ENCODE data around the gene ANKRD34A. TPM values are rescaled to one million over a fixed set of nuclear protein-coding genes. Genes with fewer than 3 reads are reported as not detected.
A peak's percentile ranks its signal among the peaks of the same experiment; 100 is the strongest.

ANKRD34A gene
- total RNA-seq, 2 experiments from 2014 or later: 0.42 to 0.47 TPM

- H3K27ac ChIP-seq (ENCODE audit: low read depth in 1 of 2, low read length in 2 of 2): peak overlapping the region; percentile 42 to 91
- no peaks in the 10 kb centered on the region for H3K27me3 ChIP-seq (ENCODE audit: control insufficient read depth in 1 of 2, insufficient read depth in 2 of 2, low read length in 2 of 2)
- peak overlapping the region; percentile 61 for H3K4me3 ChIP-seq (ENCODE audit: low read length)
- peaks cover 68% of the 10 kb centered on the region for H3K36me3 Mint-ChIP-seq (ENCODE audit: low read depth)
- H3K9me3 Mint-ChIP-seq: no peaks in the 10 kb centered on the region
- intact Hi-C loops (cut with DNase I, micrococcal nuclease): loop anchor here in 1 of 2 experiments (2.0 kb wide), 1 partner anchor 13 kb away; no protein-coding TSS in a partner anchor
- H3K4me1 ChIP-seq (ENCODE audit: insufficient read depth, low read length): peaks cover 41% of the 10 kb centered on the region
- no peaks in the 10 kb centered on the region for H3K9me3 ChIP-seq (ENCODE audit: control insufficient read depth in 1 of 2, insufficient read depth in 1 of 2, low read length in 2 of 2)
- ChIA-PET POLR2A (interaction anchor here (0.9 to 11.8 kb wide), 12 partner anchors 9 to 135 kb away, joined by 3 to 625 read pairs (median 10); partner anchors contain the start of genes ANKRD34A, LIX1L, PEX11B and PIAS3), CTCF (interaction anchor here (0.6 to 6.3 kb wide), 5 partner anchors 13 to 66 kb away, joined by 3 to 61 read pairs (median 4); partner anchors contain the start of gene RBM8A)
- peak overlapping the region; percentile 95 for H3K27ac Mint-ChIP-seq
- H3K4me1 Mint-ChIP-seq (ENCODE audit: low read depth): peaks cover 72% of the 10 kb centered on the region
- no peaks in the 10 kb centered on the region for H3K27me3 Mint-ChIP-seq
- DNase-seq (peak in 1 of 14 experiments; percentile 37), ATAC-seq (ENCODE audit: poor library complexity) (no peak)
- peaks cover 41% of the 10 kb centered on the region for H3K36me3 ChIP-seq (ENCODE audit: insufficient read depth, low read length)
- H3K4me3 Mint-ChIP-seq: peak overlapping the region; percentile 95
- no peak for TF ChIP-seq CTCF (IDR thresholded peaks at IDR 0.05)
These were observed 29.4 kb upstream of the ANKRD34A start for GRCh38 chr1:145993618-145994390.

- ChIA-PET CTCF (interaction anchor here (0.6 to 6.3 kb wide), 3 partner anchors 14 to 16 kb away, joined by 4 to 61 read pairs (median 7); no protein-coding TSS in a partner anchor), POLR2A (interaction anchor here (0.9 to 11.8 kb wide), 11 partner anchors 8 to 134 kb away, joined by 3 to 625 read pairs (median 8); partner anchors contain the start of genes ANKRD34A, LIX1L, PEX11B and PIAS3)
- peaks cover 70% of the 10 kb centered on the region for H3K4me1 Mint-ChIP-seq (ENCODE audit: low read depth)
- Histone ChIP-seq H3K9me3 (ENCODE audit: control insufficient read depth in 1 of 2, insufficient read depth in 1 of 2, low read length in 2 of 2) (no peaks in the 10 kb centered on the region), H3K27me3 (ENCODE audit: control insufficient read depth in 1 of 2, insufficient read depth in 2 of 2, low read length in 2 of 2) (no peaks in the 10 kb centered on the region), H3K36me3 (ENCODE audit: insufficient read depth, low read length) (peaks cover 41% of the 10 kb centered on the region), H3K4me1 (ENCODE audit: insufficient read depth, low read length) (peaks cover 40% of the 10 kb centered on the region), H3K27ac (ENCODE audit: low read depth in 1 of 2, low read length in 2 of 2) (peak overlapping the region; percentile 42 to 43), H3K4me3 (ENCODE audit: low read length) (peak overlapping the region; percentile 61)
- peaks cover 67% of the 10 kb centered on the region for H3K36me3 Mint-ChIP-seq (ENCODE audit: low read depth)
- peak overlapping the region; percentile 95 for H3K4me3 Mint-ChIP-seq
- ATAC-seq (ENCODE audit: poor library complexity): no peak
- no peak for DNase-seq
- TF ChIP-seq CTCF (IDR thresholded peaks at IDR 0.05): no peak
- H3K27ac Mint-ChIP-seq: peak overlapping the region; percentile 95
- intact Hi-C loops (cut with DNase I, micrococcal nuclease): no loop called here
- no peaks in the 10 kb centered on the region for H3K9me3 Mint-ChIP-seq
- H3K27me3 Mint-ChIP-seq: no peaks in the 10 kb centered on the region
These were observed 28.7 kb upstream of the ANKRD34A start for GRCh38 chr1:145992958-145993617.

GRCh38 chr1:145992502-145992936 is 28.1 kb upstream of the ANKRD34A start:
- peak overlapping the region in 1 of 2 donors; percentile 42 for H3K27ac ChIP-seq (ENCODE audit: low read depth in 1 of 2, low read length in 2 of 2)
- ATAC-seq (ENCODE audit: poor library complexity): no peak
- Mint-ChIP-seq H3K36me3 (ENCODE audit: low read depth) (peaks cover 61% of the 10 kb centered on the region), H3K27ac (peak overlapping the region; percentile 95), H3K27me3 (no peaks in the 10 kb centered on the region), H3K4me3 (peak overlapping the region; percentile 95), H3K9me3 (no peaks in the 10 kb centered on the region), H3K4me1 (ENCODE audit: low read depth) (peaks cover 70% of the 10 kb centered on the region)
- intact Hi-C loops (cut with DNase I, micrococcal nuclease): no loop called here
- peak in 3 of 14 experiments; percentile 24 to 48 (median 29) for DNase-seq
- peaks cover 43% of the 10 kb centered on the region for H3K4me1 ChIP-seq (ENCODE audit: insufficient read depth, low read length)
- no peaks in the 10 kb centered on the region for H3K9me3 ChIP-seq (ENCODE audit: control insufficient read depth in 1 of 2, insufficient read depth in 1 of 2, low read length in 2 of 2)
- no peak for TF ChIP-seq CTCF (IDR thresholded peaks at IDR 0.05)
- H3K4me3 ChIP-seq (ENCODE audit: low read length): peak overlapping the region; percentile 61
- POLR2A ChIA-PET: interaction anchor here (1.4 to 11.8 kb wide), 9 partner anchors 11 to 133 kb away, joined by 4 to 625 read pairs (median 8); partner anchors contain the start of genes ANKRD34A, PEX11B, PIAS3 and POLR3GL
- no peaks in the 10 kb centered on the region for H3K27me3 ChIP-seq (ENCODE audit: control insufficient read depth in 1 of 2, insufficient read depth in 2 of 2, low read length in 2 of 2)
- peaks cover 41% of the 10 kb centered on the region for H3K36me3 ChIP-seq (ENCODE audit: insufficient read depth, low read length)
- CTCF ChIA-PET: interaction anchor here (1.7 to 6.3 kb wide), 2 partner anchors 13 to 15 kb away, joined by 7 to 61 read pairs; no protein-coding TSS in a partner anchor

Data from CD4-positive, alpha-beta T cell (primary cell).